Gastroesophageal sphincter (tissue), 3 donors: ENCODE measurements around the gene PABPN1.

Experiments
- EP300 ChIP-seq: sonication (generic); formaldehyde crosslinking; IDR thresholded peaks from one replicate; pipeline ENCODE4 v1.6.1; 2017; ENCODE audit warnings: antibody characterized with exemption, mild to moderate bottlenecking
- POLR2AphosphoS5 ChIP-seq: sonication (generic); formaldehyde crosslinking; IDR thresholded peaks from one replicate; pipeline ENCODE4 v1.6.1; 2017; ENCODE audit warnings: antibody characterized with exemption
- TF ChIP-seq, protein P1 (sequence below), 4 experiments: fragments of 200-600 bp in 2 of 4; fragments of 450-650 bp in 2 of 4; sonication (generic) in 1 of 4; IDR thresholded peaks; one replicate each; pipeline ENCODE4 v1.5.1; 2017 to 2019; ENCODE audit warnings: antibody characterized with exemption in 4 of 4, mild to moderate bottlenecking in 2 of 4, moderate library complexity in 2 of 4

- TF ChIP-seq, protein P1, sequence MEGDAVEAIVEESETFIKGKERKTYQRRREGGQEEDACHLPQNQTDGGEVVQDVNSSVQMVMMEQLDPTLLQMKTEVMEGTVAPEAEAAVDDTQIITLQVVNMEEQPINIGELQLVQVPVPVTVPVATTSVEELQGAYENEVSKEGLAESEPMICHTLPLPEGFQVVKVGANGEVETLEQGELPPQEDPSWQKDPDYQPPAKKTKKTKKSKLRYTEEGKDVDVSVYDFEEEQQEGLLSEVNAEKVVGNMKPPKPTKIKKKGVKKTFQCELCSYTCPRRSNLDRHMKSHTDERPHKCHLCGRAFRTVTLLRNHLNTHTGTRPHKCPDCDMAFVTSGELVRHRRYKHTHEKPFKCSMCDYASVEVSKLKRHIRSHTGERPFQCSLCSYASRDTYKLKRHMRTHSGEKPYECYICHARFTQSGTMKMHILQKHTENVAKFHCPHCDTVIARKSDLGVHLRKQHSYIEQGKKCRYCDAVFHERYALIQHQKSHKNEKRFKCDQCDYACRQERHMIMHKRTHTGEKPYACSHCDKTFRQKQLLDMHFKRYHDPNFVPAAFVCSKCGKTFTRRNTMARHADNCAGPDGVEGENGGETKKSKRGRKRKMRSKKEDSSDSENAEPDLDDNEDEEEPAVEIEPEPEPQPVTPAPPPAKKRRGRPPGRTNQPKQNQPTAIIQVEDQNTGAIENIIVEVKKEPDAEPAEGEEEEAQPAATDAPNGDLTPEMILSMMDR (IDR thresholded peaks at IDR 0.05), result no peak
- TF ChIP-seq POLR2AphosphoS5 (no peak), EP300 (no peak)
Observed at GRCh38 chr14:23281247-23281646, 40.0 kb upstream of the PABPN1 start.
